OCI-LY3 (cell line): ENCODE measurements around the gene FURIN.

Source experiments
- H2AFZ ChIP-seq: fragments of 200-600, 300-600 bp; shearing (Covaris generic); 2 replicates; pipeline ENCODE4 v1.6.0; 2014; ENCODE audit warnings: antibody characterized with exemption, low read depth, low read length
- H3K27ac ChIP-seq: fragments of 200-600, 300-600 bp; sonication (generic); 2 replicates; pipeline ENCODE4 v1.5.1; 2014; ENCODE audit warnings: mild to moderate bottlenecking, low read length, moderate library complexity, mixed read lengths
- H3K27me3 ChIP-seq: fragments of 200-600, 300-600 bp; sonication (generic); 2 replicates; pipeline ENCODE4 v1.6.1; 2014; ENCODE audit warnings: low read depth, low read length, mixed read lengths
- H3K36me3 ChIP-seq: fragments of 200-600, 300-600 bp; sonication (generic); replicated peaks from 2 replicates; pipeline ENCODE3; 2014; ENCODE audit warnings: low read depth, low read length, mixed read lengths
- H3K4me1 ChIP-seq: fragments of 300-600, 200-600 bp; sonication (generic); 2 replicates; pipeline ENCODE4 v1.6.1; 2014; ENCODE audit warnings: low read length, mixed read lengths
- H3K4me2 ChIP-seq: fragments of 200-600, 300-600 bp; sonication (generic); 2 replicates; pipeline ENCODE4 v1.6.1; 2014; ENCODE audit warnings: low read length, mixed read lengths
- H3K4me3 ChIP-seq: fragments of 300-600, 200-600 bp; sonication (generic); 2 replicates; pipeline ENCODE4 v1.5.1; 2014; ENCODE audit warnings: antibody characterized with exemption, mild to moderate bottlenecking, low read length, moderate library complexity
- H3K79me2 ChIP-seq: fragments of 300-600, 200-600 bp; shearing (Covaris generic); 2 replicates; pipeline ENCODE4 v1.6.1; 2014; ENCODE audit warnings: mild to moderate bottlenecking, low read length, mixed read lengths
- H3K9ac ChIP-seq: fragments of 300-600, 200-600 bp; shearing (Covaris generic); 2 replicates; pipeline ENCODE4 v1.6.0; 2014; ENCODE audit warnings: mild to moderate bottlenecking, low read length, moderate library complexity
- H3K9me3 ChIP-seq: fragments of 200-600, 300-600 bp; shearing (Covaris generic); 2 replicates; pipeline ENCODE4 v1.6.1; 2014; ENCODE audit warnings: low read length, mixed read lengths; ENCODE audit not compliant: insufficient read depth
- H4K20me1 ChIP-seq: fragments of 200-600, 300-600 bp; sonication (generic); 2 replicates; pipeline ENCODE4 v1.6.1; 2016; ENCODE audit warnings: low read length, mixed read lengths; ENCODE audit not compliant: insufficient read depth
- CTCF ChIP-seq: fragments of 200-600, 300-600 bp; sonication (generic); IDR thresholded peaks from 2 replicates; pipeline ENCODE4 v1.5.1; 2014; ENCODE audit warnings: antibody characterized with exemption, low read length, low read depth
- EZH2phosphoT487 ChIP-seq: fragments of 200-600 bp; shearing (Covaris generic); IDR thresholded peaks from 2 replicates; pipeline ENCODE4 v1.6.1; 2018; ENCODE audit warnings: antibody characterized with exemption, mixed run types, low read depth

The FURIN gene

GRCh38 chr15:90904746-90905145, 36.4 kb downstream of the FURIN start:
- no peaks in the 10 kb centered on the region for H3K27me3 ChIP-seq
- H3K27ac ChIP-seq: no peak overlapping the region
- no peak overlapping the region for H3K4me2 ChIP-seq
- no peak overlapping the region for H2AFZ ChIP-seq
- no peaks in the 10 kb centered on the region for H3K9me3 ChIP-seq
- no peak for TF ChIP-seq EZH2phosphoT487
- TF ChIP-seq CTCF: no peak
- H3K36me3 ChIP-seq: peaks cover 8% of the 10 kb centered on the region
- H3K4me3 ChIP-seq: no peak overlapping the region
- no peaks in the 10 kb centered on the region for H3K79me2 ChIP-seq
- H4K20me1 ChIP-seq: no peaks in the 10 kb centered on the region
- H3K4me1 ChIP-seq: peaks cover 14% of the 10 kb centered on the region
- no peak overlapping the region for H3K9ac ChIP-seq

GRCh38 chr15:90905306-90906180, 37.2 kb downstream of the FURIN start:
- Histone ChIP-seq H2AFZ (no peak overlapping the region), H3K9ac (no peak overlapping the region), H3K9me3 (no peaks in the 10 kb centered on the region), H3K4me1 (peaks cover 14% of the 10 kb centered on the region), H3K27ac (no peak overlapping the region), H3K4me2 (no peak overlapping the region), H3K36me3 (peaks cover 14% of the 10 kb centered on the region), H3K4me3 (no peak overlapping the region), H3K79me2 (no peaks in the 10 kb centered on the region), H4K20me1 (no peaks in the 10 kb centered on the region), H3K27me3 (no peaks in the 10 kb centered on the region)
- TF ChIP-seq EZH2phosphoT487: no peak
- no peak for TF ChIP-seq CTCF

DNA sequence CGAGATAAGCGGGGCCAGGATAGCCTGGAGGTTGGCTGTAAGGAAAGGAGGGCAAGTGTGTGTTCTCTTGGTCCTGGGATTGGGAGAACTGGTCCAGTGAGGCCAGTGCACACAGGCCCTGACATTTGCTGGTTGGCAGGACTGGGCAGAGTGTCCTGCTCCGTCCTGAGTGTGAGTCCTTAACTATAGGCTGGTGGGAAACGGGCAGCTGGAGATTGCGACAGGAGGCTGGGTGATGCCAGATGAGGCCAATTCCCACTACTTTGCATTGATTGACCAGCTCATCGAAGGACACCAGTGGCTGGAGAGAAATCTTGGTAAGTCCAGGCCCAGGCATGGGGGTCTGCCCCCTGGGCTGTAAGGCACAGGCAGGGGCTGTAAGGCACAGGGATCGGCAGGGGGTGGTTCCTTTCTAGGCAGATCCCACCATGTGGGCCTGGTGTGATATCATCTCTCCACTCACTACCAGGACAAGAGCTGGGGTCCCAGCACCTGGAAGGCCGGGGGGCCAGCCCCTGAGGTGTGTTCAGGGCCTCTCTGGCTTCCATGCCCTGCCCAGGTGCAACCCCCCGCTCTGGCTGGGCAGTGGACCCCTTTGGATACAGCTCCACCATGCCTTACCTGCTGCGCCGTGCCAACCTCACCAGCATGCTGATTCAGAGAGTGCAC, 37.9 kb downstream of the FURIN start:
- H3K36me3 ChIP-seq: peaks cover 14% of the 10 kb centered on the region
- no peaks in the 10 kb centered on the region for H3K27me3 ChIP-seq

More for the DNA sequence above, 37.9 kb downstream of the FURIN start:
- Histone ChIP-seq H4K20me1 (no peaks in the 10 kb centered on the region), H3K4me3 (no peak overlapping the region), H3K9me3 (no peaks in the 10 kb centered on the region), H2AFZ (no peak overlapping the region), H3K27ac (no peak overlapping the region), H3K4me2 (no peak overlapping the region), H3K79me2 (no peaks in the 10 kb centered on the region), H3K9ac (no peak overlapping the region), H3K4me1 (peaks cover 14% of the 10 kb centered on the region)
- TF ChIP-seq EZH2phosphoT487 (no peak), CTCF (no peak)
